SU-DHL-6 (cell line): Measurements from ENCODE around the gene MBOAT1.

Experiments
- EZH2phosphoT487 ChIP-seq: fragments of 200-600 bp; sonication (generic), shearing (Covaris generic); conservative IDR thresholded peaks from 2 replicates; pipeline ENCODE4 v1.6.1; 2018; ENCODE audit warnings: mild to moderate bottlenecking, antibody characterized with exemption, low read length, moderate library complexity, mixed read lengths
- TF ChIP-seq, protein P1 (sequence below): fragments of 200-600 bp; sonication (generic); IDR thresholded peaks from one replicate; pipeline ENCODE4 v1.5.1; 2017; ENCODE audit warnings: antibody characterized with exemption, mild to moderate bottlenecking, low read length, moderate library complexity; ENCODE audit not compliant: insufficient read depth, poor library complexity, severe bottlenecking

DNA sequence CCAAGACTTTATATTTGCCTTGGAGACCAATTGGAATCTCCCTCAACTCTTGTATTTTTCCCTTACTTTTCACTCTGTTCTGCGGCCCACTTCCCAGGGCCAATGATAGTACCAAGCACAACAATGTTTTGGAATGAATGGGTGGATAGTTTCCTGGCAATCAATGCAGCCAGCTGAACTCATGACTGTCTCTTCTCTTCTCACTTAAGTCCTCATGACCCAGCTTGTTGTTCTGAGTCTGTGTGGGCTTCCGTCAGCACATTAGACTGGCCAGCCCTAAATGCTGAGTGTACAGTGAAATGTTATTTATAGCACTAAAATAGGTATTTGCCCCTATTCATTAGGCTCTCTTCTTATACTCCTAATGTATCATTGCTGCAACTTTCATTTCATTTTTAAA, 5.6 kb upstream of the MBOAT1 start:
- no peak for TF ChIP-seq EZH2phosphoT487
- TF ChIP-seq, protein P1, sequence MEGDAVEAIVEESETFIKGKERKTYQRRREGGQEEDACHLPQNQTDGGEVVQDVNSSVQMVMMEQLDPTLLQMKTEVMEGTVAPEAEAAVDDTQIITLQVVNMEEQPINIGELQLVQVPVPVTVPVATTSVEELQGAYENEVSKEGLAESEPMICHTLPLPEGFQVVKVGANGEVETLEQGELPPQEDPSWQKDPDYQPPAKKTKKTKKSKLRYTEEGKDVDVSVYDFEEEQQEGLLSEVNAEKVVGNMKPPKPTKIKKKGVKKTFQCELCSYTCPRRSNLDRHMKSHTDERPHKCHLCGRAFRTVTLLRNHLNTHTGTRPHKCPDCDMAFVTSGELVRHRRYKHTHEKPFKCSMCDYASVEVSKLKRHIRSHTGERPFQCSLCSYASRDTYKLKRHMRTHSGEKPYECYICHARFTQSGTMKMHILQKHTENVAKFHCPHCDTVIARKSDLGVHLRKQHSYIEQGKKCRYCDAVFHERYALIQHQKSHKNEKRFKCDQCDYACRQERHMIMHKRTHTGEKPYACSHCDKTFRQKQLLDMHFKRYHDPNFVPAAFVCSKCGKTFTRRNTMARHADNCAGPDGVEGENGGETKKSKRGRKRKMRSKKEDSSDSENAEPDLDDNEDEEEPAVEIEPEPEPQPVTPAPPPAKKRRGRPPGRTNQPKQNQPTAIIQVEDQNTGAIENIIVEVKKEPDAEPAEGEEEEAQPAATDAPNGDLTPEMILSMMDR, result no peak
